Measurements from ENCODE around the gene ZFYVE28.

ZFYVE28 gene

DNA sequence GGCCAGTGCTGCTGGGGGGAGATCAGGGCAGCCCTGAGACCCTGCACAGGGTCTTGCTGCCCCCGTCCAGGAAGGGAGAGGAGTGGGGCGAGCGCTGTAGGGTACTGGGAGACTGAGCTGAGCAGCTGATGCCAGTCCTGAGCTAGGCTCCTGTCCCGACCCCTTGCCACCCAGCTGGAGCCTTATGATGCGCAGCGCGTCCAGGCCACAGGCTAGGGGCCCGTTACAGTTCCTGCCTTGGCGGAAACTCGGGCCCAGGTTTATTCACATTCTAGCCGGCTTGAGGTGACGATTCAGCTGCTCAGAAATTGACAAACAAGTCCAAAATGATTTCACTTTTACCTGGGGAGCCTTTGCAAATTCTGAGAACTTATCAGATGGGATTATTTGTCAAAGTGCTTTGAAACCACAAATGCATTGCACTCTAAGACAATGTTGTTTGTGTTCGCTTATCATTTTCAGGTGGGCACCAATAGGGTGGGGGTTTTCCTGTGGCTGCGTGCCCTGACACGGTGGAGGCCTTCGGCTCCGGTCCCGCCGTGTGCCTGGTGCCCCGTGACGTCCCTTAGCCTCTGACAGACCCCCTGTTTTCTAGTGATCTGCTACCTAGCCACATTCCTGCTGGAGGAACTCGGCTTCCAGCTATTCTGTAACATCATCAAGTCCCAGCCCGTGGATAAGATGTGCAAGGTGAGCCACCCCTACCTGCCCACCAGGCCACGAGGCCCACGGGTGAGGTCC, 19.2 kb upstream of the ZFYVE28 start:
- H3K9me2 ChIP-seq (replicated peaks; ENCODE audit: insufficient read depth, low read length), result no peaks in the 10 kb centered on the region
- H3K4me2 ChIP-seq (ENCODE audit: low read depth, low read length, poor library complexity, severe bottlenecking), result no peak overlapping the region
- H4K20me1 ChIP-seq (ENCODE audit: low read depth, low read length), result no peaks in the 10 kb centered on the region
- H3K9me3 ChIP-seq (ENCODE audit: insufficient read depth, low read length), result no peaks in the 10 kb centered on the region
- no peak overlapping the region for H3K27ac ChIP-seq (ENCODE audit: low read depth, low read length)
- H3K27me3 ChIP-seq (ENCODE audit: low read length), result no peaks in the 10 kb centered on the region
- H3K36me3 ChIP-seq (ENCODE audit: low read length), result no peaks in the 10 kb centered on the region
- no peaks in the 10 kb centered on the region for H3K79me2 ChIP-seq (ENCODE audit: insufficient read depth, low read length)
- H3K9ac ChIP-seq (ENCODE audit: low read length), result no peak overlapping the region
- TF ChIP-seq EZH2phosphoT487 (conservative IDR thresholded peaks at IDR 0.05; ENCODE audit: low read length) (no peak), CTCF (IDR thresholded peaks at IDR 0.05; ENCODE audit: insufficient read depth, low read length, poor library complexity, severe bottlenecking) (no peak)
- H3K4me3 ChIP-seq (ENCODE audit: insufficient read depth, low read length, poor library complexity, severe bottlenecking), result no peak overlapping the region
- H2AFZ ChIP-seq (ENCODE audit: low read depth, low read length, severe bottlenecking), result no peak overlapping the region
- H3F3A ChIP-seq (ENCODE audit: insufficient read depth), result no peaks in the 10 kb centered on the region

GRCh38 chr4:2436761-2437474, 18.5 kb upstream of the ZFYVE28 start:
- H3K27me3 ChIP-seq (ENCODE audit: low read length), result no peaks in the 10 kb centered on the region
- no peaks in the 10 kb centered on the region for H3K9me2 ChIP-seq (replicated peaks; ENCODE audit: insufficient read depth, low read length)
- no peak overlapping the region for H2AFZ ChIP-seq (ENCODE audit: low read depth, low read length, severe bottlenecking)
- no peak overlapping the region for H3K4me3 ChIP-seq (ENCODE audit: insufficient read depth, low read length, poor library complexity, severe bottlenecking)
- H3K27ac ChIP-seq (ENCODE audit: low read depth, low read length), result no peak overlapping the region
- H3K9ac ChIP-seq (ENCODE audit: low read length), result no peak overlapping the region
- H3K9me3 ChIP-seq (ENCODE audit: insufficient read depth, low read length), result no peaks in the 10 kb centered on the region
- H3F3A ChIP-seq (ENCODE audit: insufficient read depth), result no peaks in the 10 kb centered on the region
- no peaks in the 10 kb centered on the region for H3K36me3 ChIP-seq (ENCODE audit: low read length)
- H3K79me2 ChIP-seq (ENCODE audit: insufficient read depth, low read length), result no peaks in the 10 kb centered on the region
- no peaks in the 10 kb centered on the region for H4K20me1 ChIP-seq (ENCODE audit: low read depth, low read length)
- H3K4me2 ChIP-seq (ENCODE audit: low read depth, low read length, poor library complexity, severe bottlenecking), result no peak overlapping the region
- no peak for TF ChIP-seq CTCF (IDR thresholded peaks at IDR 0.05; ENCODE audit: insufficient read depth, low read length, poor library complexity, severe bottlenecking)
- TF ChIP-seq EZH2phosphoT487 (conservative IDR thresholded peaks at IDR 0.05; ENCODE audit: low read length), result no peak

DNA sequence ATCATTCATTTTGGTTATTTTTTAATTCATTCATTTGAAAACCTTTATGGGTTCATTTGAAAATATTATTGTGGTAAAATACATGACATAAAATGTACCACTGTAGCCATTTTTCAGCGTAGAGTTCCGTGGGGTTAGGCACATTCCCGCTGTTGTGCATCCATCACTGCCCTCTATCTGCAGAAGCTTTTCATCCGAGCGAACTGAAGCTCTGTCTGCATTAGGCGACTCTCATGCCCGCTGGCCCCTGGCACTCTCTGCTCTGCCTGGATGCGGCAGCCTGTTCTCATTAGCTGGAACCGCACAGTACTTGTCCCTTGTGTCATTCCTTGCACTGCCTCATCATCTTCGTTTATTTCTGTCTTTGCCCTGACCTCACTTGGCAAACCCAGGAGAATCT, 17.9 kb upstream of the ZFYVE28 start:
- Histone ChIP-seq H3K79me2 (ENCODE audit: insufficient read depth, low read length) (no peaks in the 10 kb centered on the region), H3K9ac (ENCODE audit: low read length) (no peak overlapping the region), H3K27ac (ENCODE audit: low read depth, low read length) (no peak overlapping the region), H3K36me3 (ENCODE audit: low read length) (no peaks in the 10 kb centered on the region), H3K4me3 (ENCODE audit: insufficient read depth, low read length, poor library complexity, severe bottlenecking) (no peak overlapping the region), H4K20me1 (ENCODE audit: low read depth, low read length) (no peaks in the 10 kb centered on the region), H2AFZ (ENCODE audit: low read depth, low read length, severe bottlenecking) (no peak overlapping the region), H3K27me3 (ENCODE audit: low read length) (no peaks in the 10 kb centered on the region), H3K9me3 (ENCODE audit: insufficient read depth, low read length) (no peaks in the 10 kb centered on the region), H3K9me2 (replicated peaks; ENCODE audit: insufficient read depth, low read length) (no peaks in the 10 kb centered on the region), H3K4me2 (ENCODE audit: low read depth, low read length, poor library complexity, severe bottlenecking) (no peak overlapping the region), H3F3A (ENCODE audit: insufficient read depth) (no peaks in the 10 kb centered on the region)
- TF ChIP-seq CTCF (IDR thresholded peaks at IDR 0.05; ENCODE audit: insufficient read depth, low read length, poor library complexity, severe bottlenecking) (no peak), EZH2phosphoT487 (conservative IDR thresholded peaks at IDR 0.05; ENCODE audit: low read length) (no peak)

All from SU-DHL-6 (cell line).